ENCODE data around the gene POP4. TPM values are rescaled to one million over a fixed set of nuclear protein-coding genes. Genes with fewer than 3 reads are reported as not detected.

The POP4 gene
- total and polyA plus RNA-seq, 10 of the 15 experiments (the other 5 are each of a cell fraction or from before 2014, with no cell fraction given) = 52.1 to 231 (median 118) TPM

- TF ChIP-seq SIN3A (IDR thresholded peaks at IDR 0.05; ENCODE audit: low read depth, low read length) (no peak), SREBF2 (IDR thresholded peaks at IDR 0.05; ENCODE audit: low read length) (no peak), IRF4 (IDR thresholded peaks at IDR 0.05; ENCODE audit: low read depth, low read length) (no peak), IKZF1 (conservative IDR thresholded peaks at IDR 0.05) (no peak), SMC3 (IDR thresholded peaks at IDR 0.05; ENCODE audit: borderline replicate concordance, low read length) (no peak)
These were observed 8.0 kb upstream of the POP4 start (continued) for GRCh38 chr19:29598036-29598435.

GRCh38 chr19:29598496-29598895 lies 7.6 kb upstream of the POP4 start:
- H3K9me3 ChIP-seq (replicated peaks; ENCODE audit: control insufficient read depth, insufficient read depth, low read length) = no peaks in the 10 kb centered on the region
- H3K27me3 ChIP-seq (replicated peaks in 1 of 2; ENCODE audit: control insufficient read depth in 2 of 2, insufficient read depth in 2 of 2, low read length in 1 of 2) = no peaks in the 10 kb centered on the region; a peak in 1 of 4 replicates
- no peaks in the 10 kb centered on the region for H3K4me1 ChIP-seq (ENCODE audit: control insufficient read depth, insufficient read depth, low read length)
- BruUV-seq (replicated peaks) = no TSS peak
- ChIA-PET RAD21 (ENCODE audit: unreplicated experiment) (interaction anchor here (0.9 kb wide), 1 partner anchor 12 kb away, joined by 3 read pairs; no protein-coding TSS in a partner anchor), SMC1A (ENCODE audit: uncharacterized antibody, unreplicated experiment) (interaction anchor here (1.8 kb wide), 1 partner anchor 11 kb away, joined by 7 read pairs; no protein-coding TSS in a partner anchor), CTCF (interaction anchor here (1.1 to 1.6 kb wide), 3 partner anchors 12 to 93 kb away, joined by 3 to 5 read pairs (median 3); no protein-coding TSS in a partner anchor), POLR2A (interaction anchor here (0.7 kb wide), 1 partner anchor 132 kb away, joined by 5 read pairs; no protein-coding TSS in a partner anchor)
- no peak overlapping the region for H3K4me3 ChIP-seq
- no peak for TF ChIP-seq ZBTB40 (IDR thresholded peaks at IDR 0.05; ENCODE audit: borderline replicate concordance)
- WGBS (ENCODE audit: insufficient coverage, insufficient replicate concordance, low lambda C conversion rate, missing lambda C conversion rate) = 33% methylated on average over 3 of the region's 3 CpGs
- no peaks in the 10 kb centered on the region for H3K79me2 ChIP-seq (ENCODE audit: control insufficient read depth, insufficient read depth, low read length)
- H3K27ac ChIP-seq (ENCODE audit: control insufficient read depth, insufficient read depth) = no peak overlapping the region
- no peak overlapping the region for H3K4me2 ChIP-seq (ENCODE audit: control insufficient read depth, insufficient read depth)
- intact Hi-C loops (cut with micrococcal nuclease; ENCODE audit: unreplicated experiment) (loop anchor here (10.0 kb wide), 1 partner anchor 124 kb away; no protein-coding TSS in a partner anchor), in situ Hi-C loops (cut with MboI) (no loop called here)
- no peaks in the 10 kb centered on the region for H4K20me1 ChIP-seq (ENCODE audit: control insufficient read depth, insufficient read depth)
- no peak overlapping the region for H3K9ac ChIP-seq (ENCODE audit: control insufficient read depth, insufficient read depth, low read length)
- no peak for DNase-seq (ENCODE audit: low read depth, low spot score)
- ATAC-seq = no peak
- H3K36me3 ChIP-seq (ENCODE audit: control insufficient read depth in 2 of 2, insufficient read depth in 2 of 2, low read length in 1 of 2) = no peaks in the 10 kb centered on the region
- FAIRE-seq = no peak
- H2AFZ ChIP-seq (ENCODE audit: control insufficient read depth, low read depth, low read length) = no peak overlapping the region
